Astrocyte of the cerebellum (primary cell): ENCODE results near the gene ELOVL3.

Experiments
- DNase-seq: peaks from one replicate; pipeline ENCODE4 v3.0.0-alpha.2; 2011; ENCODE audit warnings: low read depth
- H3K4me3 ChIP-seq: 2 replicates; pipeline ENCODE4 v1.5.1; 2011; ENCODE audit warnings: mild to moderate bottlenecking, low read depth, low read length, moderate library complexity
- in situ Hi-C: cut with HindIII; loops from 2 replicates; pipeline ENCODE4 v1.10.0; 2017; ENCODE audit warnings: low sequenced_read_pairs
- TF ChIP-seq, protein P1 (sequence below): IDR thresholded peaks from 2 replicates; pipeline ENCODE4 v1.5.1; 2012; ENCODE audit warnings: low read length, low read depth, moderate library complexity, mild to moderate bottlenecking; ENCODE audit errors: missing control alignments

ELOVL3 gene

DNA sequence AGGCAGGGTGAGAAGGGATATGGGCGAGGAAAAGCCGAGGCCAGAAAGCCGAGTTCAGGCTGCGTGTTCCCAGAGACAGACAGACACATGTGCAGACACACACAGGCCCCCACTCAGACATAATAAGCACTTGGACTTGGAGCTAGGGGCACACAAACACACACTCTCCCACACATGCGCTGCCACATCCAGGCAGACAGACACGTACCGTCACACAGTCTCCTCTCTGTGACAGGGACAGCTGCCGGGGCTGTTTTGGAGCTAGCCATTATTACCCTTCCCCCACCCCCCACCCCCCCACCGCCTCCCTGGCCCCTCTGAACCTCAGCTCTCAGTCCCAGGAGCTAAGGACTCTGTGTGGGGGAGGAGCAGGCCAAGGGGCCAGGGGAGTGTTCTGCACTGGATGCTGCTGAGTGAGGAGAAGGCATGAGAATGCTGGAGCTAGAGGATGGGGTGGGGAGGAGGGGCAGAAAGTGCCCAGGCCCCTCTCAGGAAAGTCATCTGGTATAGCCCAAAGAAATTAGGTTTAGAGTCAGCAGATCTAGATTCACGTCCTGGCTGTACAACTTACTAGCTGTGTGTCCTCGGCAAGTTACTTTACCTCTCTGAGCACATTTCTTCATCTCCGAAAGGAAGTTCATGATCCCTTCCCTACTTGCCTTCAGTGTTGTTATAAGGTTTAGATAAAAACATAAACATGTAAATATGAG is 8.9 kb downstream of the ELOVL3 start:
- TF ChIP-seq, protein P1, sequence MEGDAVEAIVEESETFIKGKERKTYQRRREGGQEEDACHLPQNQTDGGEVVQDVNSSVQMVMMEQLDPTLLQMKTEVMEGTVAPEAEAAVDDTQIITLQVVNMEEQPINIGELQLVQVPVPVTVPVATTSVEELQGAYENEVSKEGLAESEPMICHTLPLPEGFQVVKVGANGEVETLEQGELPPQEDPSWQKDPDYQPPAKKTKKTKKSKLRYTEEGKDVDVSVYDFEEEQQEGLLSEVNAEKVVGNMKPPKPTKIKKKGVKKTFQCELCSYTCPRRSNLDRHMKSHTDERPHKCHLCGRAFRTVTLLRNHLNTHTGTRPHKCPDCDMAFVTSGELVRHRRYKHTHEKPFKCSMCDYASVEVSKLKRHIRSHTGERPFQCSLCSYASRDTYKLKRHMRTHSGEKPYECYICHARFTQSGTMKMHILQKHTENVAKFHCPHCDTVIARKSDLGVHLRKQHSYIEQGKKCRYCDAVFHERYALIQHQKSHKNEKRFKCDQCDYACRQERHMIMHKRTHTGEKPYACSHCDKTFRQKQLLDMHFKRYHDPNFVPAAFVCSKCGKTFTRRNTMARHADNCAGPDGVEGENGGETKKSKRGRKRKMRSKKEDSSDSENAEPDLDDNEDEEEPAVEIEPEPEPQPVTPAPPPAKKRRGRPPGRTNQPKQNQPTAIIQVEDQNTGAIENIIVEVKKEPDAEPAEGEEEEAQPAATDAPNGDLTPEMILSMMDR: no peak
- in situ Hi-C loops: no loop called here
- no peak for DNase-seq
- no peak overlapping the region for H3K4me3 ChIP-seq

DNA sequence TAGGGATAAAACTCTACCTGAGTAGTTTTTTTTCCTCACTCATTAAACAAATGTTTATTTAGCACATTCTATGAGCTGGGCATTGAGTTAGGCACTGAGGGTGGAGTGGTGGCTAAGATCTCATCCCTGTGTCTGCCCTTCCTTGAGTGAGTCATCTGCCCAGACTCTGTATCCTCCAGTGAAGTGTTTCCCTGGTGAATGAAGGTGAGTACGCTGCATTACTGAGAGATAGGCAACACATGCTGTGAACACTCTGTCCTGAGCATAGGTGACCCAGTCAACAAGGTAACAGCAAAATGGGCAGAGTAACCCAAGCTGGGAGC is 9.5 kb downstream of the ELOVL3 start:
- in situ Hi-C loops: no loop called here
- DNase-seq: no peak
- no peak overlapping the region for H3K4me3 ChIP-seq
- TF ChIP-seq, protein P1: no peak

DNA sequence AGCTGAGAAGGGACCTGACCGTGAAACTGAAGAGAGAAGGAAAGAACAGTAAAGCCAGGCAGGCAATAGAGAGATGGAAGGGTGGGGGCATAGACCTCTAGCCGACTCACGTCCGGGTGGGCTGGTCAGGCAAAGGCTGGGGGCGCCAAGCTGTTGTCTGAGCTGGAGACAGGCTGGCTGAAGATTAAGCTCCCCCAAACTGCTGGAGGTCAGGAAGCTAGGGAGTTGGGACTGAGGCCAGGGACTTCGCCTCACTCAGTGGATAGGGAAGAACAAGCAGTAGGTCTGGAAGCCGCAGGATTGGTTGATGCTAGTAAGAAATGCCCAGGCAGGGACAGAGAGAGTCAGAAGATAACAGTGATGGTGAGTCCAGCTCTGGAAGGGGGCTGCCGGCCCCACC is 9.9 kb downstream of the ELOVL3 start:
- TF ChIP-seq, protein P1: no peak
- in situ Hi-C loops: no loop called here
- no peak overlapping the region for H3K4me3 ChIP-seq
- no peak for DNase-seq

DNA sequence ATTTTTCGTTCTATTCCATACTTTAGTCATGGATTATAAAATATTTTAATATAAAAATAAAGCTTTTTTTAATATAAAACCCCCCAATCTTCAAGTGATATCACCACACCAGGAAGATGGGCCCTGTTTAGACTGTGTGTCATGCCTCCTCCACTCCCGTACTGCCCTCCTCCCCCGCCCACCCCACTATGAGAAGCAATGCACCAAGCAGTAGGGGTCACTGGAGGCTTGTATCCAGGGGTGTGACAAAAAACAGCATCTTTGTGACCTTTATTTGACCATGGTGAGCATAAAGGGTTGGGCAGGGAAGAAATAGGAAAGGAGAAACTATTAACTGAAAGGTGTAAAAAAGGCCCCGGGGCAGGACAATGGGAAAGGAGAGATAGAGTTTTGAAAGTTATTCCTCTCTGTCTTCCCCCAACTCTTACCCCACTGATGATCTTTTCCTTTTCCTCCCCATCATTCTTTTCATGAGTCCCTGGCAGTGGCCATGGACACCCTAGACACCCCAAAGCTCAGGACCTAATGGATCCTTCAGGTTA is 11.7 kb downstream of the ELOVL3 start:
- in situ Hi-C loops: no loop called here
- no peak overlapping the region for H3K4me3 ChIP-seq
- TF ChIP-seq, protein P1: no peak
- no peak for DNase-seq

DNA sequence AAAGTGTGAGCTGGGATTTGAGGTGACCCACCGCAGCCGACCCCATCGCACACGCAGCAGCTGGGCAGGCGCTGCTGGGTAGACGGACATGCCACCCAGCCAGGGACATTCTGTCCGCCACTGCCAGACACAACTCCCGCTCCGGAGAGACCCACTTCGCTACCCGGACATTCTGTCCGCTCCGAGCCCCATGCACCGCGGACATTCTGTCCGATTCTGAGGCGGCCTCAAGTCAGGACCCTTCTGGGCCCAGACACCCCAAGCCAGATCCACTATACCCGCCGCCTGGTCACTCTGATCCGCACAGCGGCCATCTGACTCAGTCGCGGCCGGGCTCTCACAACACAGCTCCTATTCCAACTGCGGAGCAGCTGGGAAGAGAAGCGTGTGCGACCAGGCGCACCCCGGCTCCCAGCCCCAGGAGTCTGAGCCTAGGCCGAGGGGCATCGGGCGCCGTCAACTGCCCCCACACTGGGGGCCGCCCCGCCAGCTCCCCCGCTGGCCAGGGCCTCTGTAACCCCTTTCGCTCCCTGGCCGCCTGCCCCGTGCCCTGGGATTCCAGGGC is 14.4 kb downstream of the ELOVL3 start:
- TF ChIP-seq, protein P1: no peak
- H3K4me3 ChIP-seq: peak overlapping the region; percentile 57
- in situ Hi-C loops: no loop called here
- no peak for DNase-seq

DNA sequence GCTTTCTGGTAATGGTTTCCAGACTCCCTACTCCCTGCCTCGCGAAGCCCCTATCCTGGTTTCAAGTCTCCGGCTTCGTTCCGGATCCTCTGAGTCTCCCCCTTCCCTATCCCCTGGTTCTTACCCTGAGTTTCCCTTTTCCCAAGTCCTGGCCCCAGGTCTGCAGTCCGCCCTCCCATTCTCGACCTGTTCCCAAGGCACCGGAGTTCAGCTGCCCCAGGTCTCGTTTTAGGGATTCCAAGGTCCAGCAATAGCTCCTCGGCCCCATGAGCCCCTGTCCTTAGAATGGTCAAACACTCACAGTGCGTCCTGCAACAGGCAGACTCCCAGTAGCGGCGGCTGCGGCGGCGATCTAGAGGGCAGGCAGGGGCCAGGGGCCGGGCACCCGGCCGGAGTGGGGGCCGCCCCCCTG is 14.9 kb downstream of the ELOVL3 start:
- TF ChIP-seq, protein P1: no peak
- DNase-seq: no peak
- in situ Hi-C loops: no loop called here
- H3K4me3 ChIP-seq: peak overlapping the region; percentile 57
